GM19467 (cell line): Measurements from ENCODE around the gene SNX3.
A peak's percentile ranks its signal among the peaks of the same experiment; 100 is the strongest.
"Not testable (repeated sequence)": the region's sequence is repeated elsewhere in the genome, so short reads cannot be mapped to it uniquely, and the experiment has no call there.

Experiments
- ATAC-seq: cut with Tn5 transposase; IDR thresholded peaks from one replicate; pipeline ENCODE4 v1.9.1; 2021; ENCODE audit warnings: mild to moderate bottlenecking, moderate library complexity; ENCODE audit not compliant: unreplicated experiment

Gene SNX3

DNA sequence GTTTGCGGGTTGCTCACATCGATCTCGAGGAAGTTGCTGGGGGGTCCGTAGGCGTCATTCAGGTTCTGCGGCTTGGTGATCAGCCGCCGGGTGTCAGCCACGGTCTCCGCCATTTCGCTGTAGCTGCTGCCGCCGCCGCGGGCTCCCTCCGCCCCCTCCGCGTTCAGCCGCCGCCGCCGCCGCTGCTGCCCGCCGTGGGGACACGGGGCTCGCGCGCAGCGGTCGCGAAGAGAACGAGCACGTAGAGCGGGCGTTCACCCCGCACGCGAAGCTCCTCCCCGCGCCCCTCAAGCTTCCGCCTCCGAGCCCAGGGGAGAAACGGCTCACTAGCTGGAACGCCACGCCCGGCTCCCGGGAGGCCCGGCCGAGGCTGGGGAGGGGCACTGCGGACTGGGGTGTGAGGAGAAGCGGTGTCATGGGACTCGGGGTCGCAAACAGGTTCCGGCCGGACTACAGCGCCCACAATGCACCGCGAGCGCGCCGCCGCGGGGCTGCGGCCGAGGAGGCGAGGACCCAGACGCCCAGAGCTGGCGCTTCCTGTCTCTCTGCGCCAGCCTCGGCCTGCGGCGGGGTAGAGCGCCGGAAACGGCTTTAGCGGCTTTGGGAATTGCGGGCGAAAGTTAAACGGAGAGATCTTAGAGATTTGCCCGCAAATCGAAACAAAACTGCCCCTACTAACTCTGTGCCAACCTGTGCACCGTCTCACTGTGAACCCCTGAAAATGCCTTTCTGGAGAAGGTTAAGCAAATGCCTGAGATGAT lies at the start of gene SNX3:
TSS of gene SNX3 (minus strand) at position 232 of the 761 bp plus-strand sequence. CDS start at position 113, 119 bp downstream.
- ATAC-seq, result peak; percentile 87

DNA sequence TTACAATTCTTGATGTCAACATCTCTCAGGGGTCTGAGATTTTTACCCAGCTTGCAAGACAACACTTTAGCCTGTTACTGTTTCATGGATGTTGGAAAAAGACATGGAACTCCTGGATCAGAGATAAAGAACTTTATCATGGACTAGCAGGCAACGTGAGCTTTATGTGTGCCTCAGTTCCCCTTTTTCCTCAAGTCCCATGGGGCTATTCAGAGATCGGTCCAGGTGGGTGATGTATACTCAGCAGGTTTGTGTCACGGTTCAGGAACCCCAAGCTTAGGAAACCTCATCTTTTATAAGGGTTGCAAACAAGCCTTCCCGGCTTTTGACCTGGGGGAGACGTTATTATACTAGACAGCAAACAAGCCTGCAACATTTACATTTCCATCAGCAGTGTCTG lies 49.0 kb upstream of the SNX3 start:
- no peak for ATAC-seq

DNA sequence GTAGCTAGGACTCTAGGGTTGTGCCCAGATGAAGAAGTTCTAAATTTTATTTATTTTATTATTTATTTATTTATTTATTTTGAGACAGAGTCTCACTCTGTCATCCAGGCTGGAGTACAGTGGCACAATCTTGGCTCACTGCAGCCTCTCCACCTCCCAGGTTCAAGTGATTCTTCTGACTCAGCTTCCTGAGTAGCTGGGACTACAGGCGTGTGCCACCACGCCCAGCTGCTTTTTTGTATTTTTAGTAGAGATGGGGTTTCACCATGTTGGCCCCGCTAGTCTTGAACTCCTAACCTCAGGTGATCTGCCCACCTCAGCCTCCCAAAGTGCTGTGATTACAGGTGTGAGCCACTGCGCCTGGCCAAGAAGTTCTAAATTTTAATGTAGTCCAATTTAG lies 47.8 kb upstream of the SNX3 start:
- not testable (repeated sequence) for ATAC-seq

DNA sequence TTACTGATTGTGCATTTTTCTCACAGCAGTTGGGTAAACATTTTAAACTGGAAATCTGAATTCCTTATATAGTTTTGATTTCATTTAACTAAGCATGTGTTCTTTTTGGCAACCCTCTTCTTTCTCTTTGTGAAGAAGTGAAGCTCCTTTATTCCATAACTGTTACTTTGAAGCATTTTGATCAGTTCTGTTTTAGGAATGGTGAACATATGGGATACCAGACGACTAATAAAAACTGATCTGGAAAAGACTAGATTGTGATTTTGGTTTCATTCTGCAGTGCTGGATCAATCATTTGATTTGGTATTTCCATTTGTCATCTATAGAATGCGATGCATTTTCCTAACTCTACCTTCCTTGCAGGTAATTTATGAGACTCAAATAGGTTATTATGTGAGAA lies 43.8 kb upstream of the SNX3 start:
- no peak for ATAC-seq

DNA sequence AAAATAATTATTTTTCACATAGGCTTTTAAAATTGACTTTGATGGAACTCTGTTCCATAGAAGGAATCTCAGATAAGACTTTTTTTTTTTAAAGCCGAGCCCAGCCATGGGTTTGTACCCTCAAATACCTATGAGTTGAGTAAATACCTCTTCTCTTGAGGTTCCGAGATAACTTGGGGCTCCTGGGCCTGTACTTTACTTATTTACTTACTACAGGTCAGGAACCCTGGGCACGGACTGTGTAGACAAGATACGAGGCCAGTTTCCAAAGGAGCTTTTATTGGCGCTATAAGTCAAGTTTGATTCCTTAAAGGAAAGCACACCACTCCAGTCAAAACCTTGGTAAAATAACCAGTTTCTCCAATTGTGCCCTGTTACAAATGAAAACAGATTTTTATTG lies 41.5 kb upstream of the SNX3 start:
- ATAC-seq, result no peak

DNA sequence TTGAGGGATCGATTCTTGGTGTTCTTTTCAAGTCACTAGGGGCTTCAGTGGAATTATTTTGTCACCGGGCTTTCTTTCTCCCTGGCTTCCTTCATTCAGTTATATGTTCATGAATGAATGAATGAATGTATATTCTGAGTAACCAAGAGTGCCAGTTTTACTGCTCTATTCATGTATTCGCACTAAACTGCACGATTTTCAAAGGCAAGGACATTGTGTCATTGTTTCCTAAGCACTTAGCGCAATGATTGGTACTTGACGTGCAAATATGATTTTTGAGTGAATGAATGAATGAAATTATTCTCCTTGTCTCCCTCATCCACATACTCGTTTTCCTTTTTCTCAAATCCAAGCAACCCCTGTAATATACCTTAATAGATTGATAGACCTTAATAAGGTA lies 34.8 kb upstream of the SNX3 start:
- ATAC-seq, result no peak

DNA sequence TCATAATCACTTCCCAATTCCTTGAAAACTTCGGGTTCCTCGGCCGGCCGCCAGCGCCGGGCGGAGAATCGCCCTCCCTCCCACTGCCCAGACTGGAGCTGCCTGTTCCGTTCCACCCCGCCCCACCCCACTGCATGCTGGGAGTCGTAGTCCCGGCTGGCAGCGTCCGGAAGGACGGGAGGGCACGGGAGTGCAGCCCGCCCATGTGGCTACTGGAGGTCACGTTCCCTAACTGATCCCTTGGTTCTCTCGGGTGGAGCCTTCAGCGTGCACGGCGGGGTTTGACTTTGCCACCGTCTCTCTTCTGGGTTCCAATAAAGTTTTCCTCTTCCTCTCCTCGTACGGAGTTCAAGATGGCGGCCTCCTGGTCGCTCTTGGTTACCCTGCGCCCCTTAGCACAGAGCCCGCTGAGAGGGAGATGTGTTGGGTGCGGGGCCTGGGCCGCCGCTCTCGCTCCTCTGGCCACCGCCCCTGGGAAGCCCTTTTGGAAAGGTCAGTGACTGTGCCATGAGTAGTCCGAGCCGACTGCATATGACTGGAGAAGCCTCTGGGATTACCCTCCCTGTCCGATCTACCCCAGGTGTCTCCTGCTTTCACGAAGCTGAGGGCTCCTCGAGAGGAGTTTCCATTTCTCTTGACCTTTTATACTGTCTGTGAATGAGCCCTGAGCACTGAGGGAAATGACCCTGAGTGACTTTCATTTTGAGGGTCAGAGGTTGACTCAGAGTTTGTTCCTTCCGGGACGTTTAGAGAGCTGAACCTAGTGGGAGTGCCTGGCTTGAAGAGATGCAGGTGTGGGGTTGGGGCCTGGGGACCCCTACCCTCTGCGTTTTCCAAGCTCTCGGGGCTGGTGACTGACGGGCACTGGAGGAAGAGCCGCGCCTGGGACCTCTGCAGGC lies 34.1 kb upstream of the SNX3 start, which contains the start of gene AFG1L:
TSS of gene AFG1L (plus strand) at position 328 of the 899 bp plus-strand sequence. CDS start at position 354, 26 bp downstream.
- ATAC-seq, result peak; percentile 83

DNA sequence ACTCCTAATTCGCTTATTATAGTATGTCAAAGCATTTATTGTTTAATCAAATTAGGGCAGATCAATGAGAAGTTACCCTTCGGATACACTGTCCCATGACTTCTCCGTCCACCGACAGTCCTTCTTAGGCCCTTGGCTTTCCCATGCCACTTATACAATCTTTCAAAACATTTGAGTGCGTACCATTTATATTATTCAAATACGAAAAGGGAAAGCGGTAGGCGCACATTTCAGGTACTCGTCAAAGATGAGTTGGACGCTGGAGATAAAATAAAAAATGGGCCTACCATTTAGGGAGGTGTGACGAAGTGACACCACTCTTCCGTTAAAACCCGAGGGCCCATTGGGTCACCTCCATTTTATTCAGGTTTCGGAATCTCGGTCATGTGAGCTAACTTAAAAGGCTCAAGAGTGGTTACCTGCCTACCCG lies 33.5 kb upstream of the SNX3 start:
- ATAC-seq, result peak; percentile 18

DNA sequence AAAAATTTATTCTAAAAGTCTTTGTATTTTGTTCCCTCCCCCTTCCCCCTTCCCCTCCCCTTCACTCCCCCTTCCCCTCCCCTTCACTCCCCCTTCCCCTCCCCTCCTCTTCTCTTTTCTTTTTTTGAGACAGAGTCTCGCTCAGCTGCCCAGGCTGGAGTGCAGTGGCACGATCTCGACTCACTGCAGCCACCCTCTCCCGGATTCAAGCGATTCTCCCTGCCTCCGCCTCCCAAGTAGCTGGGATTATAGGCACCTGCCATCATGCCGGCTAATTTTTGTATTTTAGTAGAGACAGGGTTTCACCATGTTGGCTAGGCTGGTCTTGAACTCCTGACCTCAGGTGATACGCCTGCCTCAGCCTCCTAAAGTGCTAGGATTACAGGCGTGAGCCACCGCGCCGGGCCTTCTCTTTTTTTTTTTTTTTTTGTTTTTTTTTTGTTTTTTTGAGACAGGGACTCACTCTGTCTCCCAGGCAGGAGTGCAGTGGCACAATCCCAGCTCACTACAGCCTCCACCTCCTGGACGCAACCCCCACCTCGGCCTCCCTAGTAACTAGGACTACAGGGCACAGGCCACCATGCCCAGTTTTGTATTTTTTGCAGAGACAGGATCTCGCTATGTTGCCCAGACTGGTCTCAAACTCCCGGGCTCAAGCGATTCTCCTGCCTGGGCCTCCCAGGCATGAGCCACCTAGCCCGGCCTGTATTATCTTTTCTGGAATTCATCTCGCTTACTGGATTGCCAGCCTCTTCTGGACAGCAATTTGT lies 32.9 kb upstream of the SNX3 start:
- no peak for ATAC-seq

DNA sequence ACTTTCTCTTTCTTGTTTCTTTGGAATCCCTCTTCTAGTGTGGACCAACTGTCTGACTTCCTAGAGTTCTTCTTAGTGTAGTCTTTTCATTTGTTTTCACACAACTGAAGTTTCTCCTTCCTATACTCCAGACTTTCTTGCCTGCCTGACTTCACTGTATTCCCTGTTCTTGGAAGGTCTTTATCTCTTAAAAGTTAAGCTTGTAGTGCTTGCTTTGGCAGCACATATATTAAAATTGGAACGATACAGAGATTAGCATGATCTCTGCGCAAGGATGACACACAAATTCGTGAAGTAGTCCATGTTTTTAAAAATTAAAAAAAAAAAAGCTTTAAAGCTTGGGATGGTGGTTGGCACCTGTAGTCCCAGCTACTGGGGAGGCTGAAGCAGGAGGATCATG lies 31.7 kb upstream of the SNX3 start:
- ATAC-seq, result not testable (repeated sequence)

DNA sequence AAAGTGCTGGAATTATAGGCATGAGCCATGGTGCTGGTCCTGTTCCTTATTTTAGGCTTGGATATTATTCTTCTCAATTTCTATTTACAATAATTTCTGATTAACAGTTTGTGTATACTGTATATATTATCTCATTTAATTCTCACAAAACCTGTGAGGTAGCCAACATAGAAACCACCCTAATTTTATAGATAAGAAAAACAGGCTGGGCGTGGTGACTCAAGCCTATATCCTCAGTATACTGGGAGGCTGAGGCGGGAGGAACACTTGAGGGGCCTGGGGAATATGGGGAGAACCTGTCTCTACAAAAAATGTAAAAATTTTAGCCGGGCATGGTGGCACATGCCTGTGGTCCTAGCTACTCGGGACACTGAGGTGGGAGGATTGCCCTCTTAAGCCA lies 30.3 kb upstream of the SNX3 start:
- ATAC-seq, result no peak

DNA sequence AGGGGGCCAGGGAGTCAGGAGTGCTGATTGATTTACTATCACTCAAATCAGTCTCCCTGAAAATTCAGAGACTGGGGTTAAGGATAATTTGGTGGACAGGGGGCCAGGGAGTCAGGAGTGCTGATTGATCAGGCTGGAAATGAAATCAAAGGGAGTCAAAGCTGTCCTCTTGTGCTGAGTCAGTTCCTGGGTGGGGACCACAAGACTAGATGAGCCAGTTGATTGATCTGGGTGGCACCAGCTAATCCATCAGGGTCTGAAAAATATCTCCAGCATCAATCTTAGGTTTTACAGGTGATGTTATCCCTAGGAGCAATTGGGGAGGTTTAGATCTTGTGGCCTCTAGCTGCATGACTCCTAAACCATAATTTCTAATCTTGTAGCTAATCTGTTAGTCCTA lies 27.9 kb upstream of the SNX3 start:
- ATAC-seq, result no peak

DNA sequence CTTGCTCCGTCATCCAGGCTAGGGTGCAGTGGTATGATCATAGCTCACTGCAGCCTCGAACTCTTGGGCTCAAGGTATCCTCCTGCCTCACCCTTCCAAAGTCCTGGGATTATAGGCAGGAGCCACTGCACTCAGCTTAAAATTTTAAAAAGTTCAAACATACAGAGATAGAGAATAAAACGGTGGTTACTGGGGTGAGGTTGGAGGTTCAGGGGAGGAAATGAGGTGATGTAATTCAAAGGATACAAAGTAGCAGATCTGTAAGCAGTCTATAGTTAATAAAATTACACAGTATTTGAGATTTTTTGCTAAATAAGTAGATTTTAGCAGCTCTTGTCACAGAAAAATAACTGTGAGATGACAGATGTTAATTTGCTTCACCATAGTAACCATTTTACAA lies 26.5 kb upstream of the SNX3 start:
- ATAC-seq, result no peak

DNA sequence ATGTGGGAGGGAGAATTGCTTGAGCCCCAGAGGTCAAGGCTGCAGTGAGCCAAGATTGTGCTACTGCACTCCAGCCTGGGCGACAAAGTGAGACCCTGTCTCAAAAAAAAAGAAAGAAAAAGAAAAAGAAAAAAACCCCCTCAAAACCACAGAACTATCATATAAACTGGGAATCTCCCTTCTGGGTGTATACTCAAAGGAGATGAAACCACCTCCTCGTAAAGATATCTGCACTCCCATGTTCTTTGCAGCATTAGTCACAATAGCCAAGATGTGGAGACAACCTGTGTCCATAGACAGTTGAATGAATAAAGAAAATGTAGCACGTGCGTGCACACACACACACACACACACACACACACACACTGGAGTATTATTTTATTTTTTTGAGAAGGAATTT lies 25.5 kb upstream of the SNX3 start:
- no peak for ATAC-seq

DNA sequence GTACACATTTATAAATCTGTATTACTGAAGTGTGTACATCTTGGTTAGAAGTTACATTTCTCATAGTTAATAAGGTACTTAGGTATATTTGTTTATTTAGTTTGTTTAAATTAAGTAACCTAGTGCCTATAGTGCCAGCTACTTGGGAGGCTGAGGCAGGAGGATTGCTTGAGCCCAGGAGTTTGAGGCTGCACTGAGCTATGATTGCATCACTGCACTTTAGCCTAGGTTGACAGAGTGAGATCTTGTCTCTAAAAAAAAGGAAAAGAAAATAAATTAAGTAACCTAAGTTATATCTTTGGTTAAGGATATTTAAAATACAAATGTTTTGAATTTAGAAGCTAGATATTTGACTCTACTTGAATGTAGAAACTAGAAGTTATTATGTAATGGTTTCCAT lies 24.5 kb upstream of the SNX3 start:
- ATAC-seq, result no peak

DNA sequence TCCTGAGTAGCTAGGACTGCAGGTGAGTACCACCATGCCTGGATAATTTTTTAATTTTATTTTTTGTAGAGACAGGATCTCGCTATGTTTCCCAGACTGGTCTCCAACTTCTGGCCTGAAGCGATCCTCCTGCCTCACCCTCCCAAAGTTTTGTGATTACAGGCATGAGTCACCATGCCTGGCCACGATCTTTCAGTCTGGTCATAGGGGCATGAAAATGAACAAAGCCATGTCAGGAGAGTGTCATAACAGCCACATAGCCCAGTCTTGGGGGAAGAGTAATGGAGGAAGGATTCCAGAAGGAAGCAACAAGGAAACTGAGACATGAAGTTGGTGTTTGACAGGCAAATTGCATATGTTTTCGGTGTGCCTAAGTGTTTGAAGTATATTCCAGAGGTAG lies 17.0 kb upstream of the SNX3 start:
- no peak for ATAC-seq

DNA sequence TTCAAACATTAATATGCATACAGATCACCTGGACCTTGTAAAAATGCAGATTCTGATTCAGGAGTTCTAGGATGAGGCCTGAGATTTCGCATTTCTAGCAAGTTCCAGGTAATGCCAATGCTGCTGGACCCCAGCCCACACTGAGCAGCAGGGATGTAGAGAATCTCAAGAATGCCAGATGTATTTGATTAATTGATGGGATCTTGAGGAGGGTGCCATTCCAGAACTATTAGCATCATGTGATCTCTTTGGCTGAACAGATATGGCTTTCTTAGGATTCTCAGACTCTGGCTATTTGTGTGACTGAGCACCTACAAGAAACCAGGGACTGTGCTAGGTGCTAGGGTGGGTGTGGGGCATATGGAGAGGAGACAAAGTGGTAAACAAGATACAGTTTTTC lies 16.5 kb upstream of the SNX3 start:
- no peak for ATAC-seq

DNA sequence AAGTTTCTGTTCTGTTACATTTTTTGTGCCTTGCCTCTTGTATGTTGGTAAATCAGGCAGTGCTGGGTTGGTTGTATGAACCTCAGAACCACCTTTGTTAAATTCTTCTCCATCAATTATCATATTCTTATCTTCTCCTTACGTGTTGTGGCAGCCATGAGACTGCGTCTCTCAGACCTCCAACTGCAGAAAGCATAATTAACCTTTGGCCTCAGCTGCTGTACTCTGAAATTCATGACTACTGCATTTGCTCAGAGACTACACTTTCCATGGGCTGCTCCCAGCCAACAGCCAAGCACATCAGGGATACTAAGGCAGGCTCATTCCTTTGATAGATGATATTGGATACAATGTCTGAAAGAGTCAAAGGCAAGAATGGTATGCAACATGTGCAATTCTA lies 15.1 kb upstream of the SNX3 start:
- no peak for ATAC-seq

DNA sequence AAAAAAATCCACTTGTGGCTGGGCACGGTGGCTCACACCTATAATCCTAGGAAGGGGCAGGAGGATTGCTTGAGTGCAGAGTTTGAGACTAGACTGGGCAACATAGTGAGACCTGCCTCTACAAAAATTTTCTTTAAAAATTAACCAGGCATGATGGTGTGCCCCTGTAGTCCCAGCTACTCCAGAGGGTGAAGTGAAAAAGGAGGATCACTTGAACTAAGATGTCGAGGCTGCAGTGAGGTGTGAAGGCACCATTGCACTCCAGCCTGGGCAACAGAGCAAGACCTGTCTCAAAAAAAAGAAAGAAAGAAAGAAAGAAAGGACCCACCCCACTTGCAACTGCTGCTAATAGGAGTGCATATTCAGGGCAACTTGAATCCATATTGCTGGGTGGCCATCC lies 13.7 kb upstream of the SNX3 start:
- ATAC-seq, result no peak

DNA sequence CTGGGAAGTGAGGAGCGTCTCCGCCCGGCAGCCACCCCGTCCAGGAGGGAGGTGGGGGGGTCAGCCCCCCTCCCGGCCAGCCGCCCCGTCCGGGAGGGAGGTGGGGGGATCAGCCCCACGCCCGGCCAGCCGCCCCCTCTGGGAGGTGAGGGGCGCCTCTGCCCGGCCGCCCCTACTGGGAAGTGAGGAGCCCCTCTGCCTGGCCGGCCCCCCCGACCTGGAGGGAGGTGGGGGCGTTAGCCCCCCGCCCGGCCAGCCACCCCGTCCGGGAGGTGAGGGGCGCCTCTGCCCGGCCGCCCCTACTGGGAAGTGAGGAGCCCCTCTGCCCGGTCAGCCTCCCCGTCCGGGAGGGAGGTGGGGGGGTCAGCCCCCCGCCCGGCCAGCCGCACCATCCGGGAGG lies 9.1 kb upstream of the SNX3 start:
- ATAC-seq, result not testable (repeated sequence)

DNA sequence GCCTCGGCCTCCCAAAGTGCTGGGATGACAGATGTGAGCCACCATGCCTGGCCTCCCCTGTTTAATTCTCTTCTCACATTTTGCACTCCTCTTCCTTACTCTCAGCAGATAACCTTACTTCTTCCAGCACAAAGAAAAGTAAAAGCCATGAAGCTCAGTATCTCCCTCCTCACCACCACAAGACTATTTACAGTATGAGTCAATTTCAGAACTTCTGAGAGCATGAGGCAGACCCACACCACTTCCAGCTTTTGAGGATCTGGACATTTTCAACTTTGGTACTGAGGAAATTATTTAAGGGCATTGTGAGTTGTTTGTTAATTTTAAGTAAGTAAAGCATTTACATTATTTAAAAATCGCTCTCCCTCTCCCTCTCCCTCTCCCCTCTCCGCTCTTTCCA lies 8.0 kb upstream of the SNX3 start:
- ATAC-seq, result no peak
